DOHH2 (cell line): ENCODE measurements around the gene ST7.

ENCODE experiments used
- CTCF ChIP-seq: fragments of 200-600 bp; sonication (generic); IDR thresholded peaks from one replicate; pipeline ENCODE4 v1.5.1; 2014; ENCODE audit warnings: antibody characterized with exemption, mild to moderate bottlenecking, low read depth, low read length; ENCODE audit not compliant: poor library complexity, severe bottlenecking
- EZH2phosphoT487 ChIP-seq: fragments of 200-600 bp; sonication (generic); IDR thresholded peaks from 2 replicates; pipeline ENCODE4 v1.6.1; 2017; ENCODE audit warnings: borderline replicate concordance, mild to moderate bottlenecking, antibody characterized with exemption, low read length, moderate library complexity, mixed read lengths

GRCh38 chr7:117139397-117139984 lies 186.2 kb downstream of the ST7 start:
- TF ChIP-seq CTCF: no peak
- no peak for TF ChIP-seq EZH2phosphoT487
